Tibial nerve (tissue), 4 donors: Measurements from ENCODE around the gene TEAD2.

ENCODE experiments used
- EP300 ChIP-seq, 2 donors: sonication (generic); formaldehyde crosslinking; IDR thresholded peaks; one replicate each; pipeline ENCODE4 v1.6.1; 2017; ENCODE audit warnings: antibody characterized with exemption in 2 of 2, mild to moderate bottlenecking in 1 of 2
- POLR2A ChIP-seq, 2 donors: fragments of 450-650 bp; IDR thresholded peaks; one replicate each; pipeline ENCODE4 v1.6.1; 2017; ENCODE audit warnings: antibody characterized with exemption in 2 of 2, mild to moderate bottlenecking in 2 of 2, moderate library complexity in 2 of 2
- TF ChIP-seq, protein P1 (sequence below), 5 experiments: fragments of 200-600 bp in 3 of 5; fragments of 450-650 bp in 2 of 5; sonication (generic) in 3 of 5; IDR thresholded peaks; one replicate each; pipeline ENCODE4 v1.5.1; 2016 to 2019; ENCODE audit warnings: antibody characterized with exemption in 5 of 5, mild to moderate bottlenecking in 3 of 5, moderate library complexity in 2 of 5

DNA sequence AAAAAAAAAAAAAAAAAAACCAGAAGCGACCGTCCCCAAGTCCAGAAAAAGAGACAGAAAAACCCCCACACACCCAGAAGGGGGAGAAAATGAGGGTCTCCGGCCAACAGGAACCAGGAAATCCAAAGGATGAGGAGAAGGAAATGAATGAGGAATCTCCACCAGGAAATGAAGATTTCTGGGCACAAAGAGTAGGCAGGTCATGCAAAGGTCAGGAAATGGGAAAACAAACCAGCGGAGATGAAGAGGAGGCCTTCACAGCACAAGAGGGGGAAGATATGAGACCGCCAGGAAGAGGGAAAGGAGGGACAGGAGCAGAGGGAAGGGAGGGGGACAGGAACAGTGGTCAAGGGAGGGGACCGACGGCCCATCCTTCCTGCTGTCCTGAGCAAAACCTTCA is 5.8 kb downstream of the TEAD2 start:
- TF ChIP-seq, protein P1, sequence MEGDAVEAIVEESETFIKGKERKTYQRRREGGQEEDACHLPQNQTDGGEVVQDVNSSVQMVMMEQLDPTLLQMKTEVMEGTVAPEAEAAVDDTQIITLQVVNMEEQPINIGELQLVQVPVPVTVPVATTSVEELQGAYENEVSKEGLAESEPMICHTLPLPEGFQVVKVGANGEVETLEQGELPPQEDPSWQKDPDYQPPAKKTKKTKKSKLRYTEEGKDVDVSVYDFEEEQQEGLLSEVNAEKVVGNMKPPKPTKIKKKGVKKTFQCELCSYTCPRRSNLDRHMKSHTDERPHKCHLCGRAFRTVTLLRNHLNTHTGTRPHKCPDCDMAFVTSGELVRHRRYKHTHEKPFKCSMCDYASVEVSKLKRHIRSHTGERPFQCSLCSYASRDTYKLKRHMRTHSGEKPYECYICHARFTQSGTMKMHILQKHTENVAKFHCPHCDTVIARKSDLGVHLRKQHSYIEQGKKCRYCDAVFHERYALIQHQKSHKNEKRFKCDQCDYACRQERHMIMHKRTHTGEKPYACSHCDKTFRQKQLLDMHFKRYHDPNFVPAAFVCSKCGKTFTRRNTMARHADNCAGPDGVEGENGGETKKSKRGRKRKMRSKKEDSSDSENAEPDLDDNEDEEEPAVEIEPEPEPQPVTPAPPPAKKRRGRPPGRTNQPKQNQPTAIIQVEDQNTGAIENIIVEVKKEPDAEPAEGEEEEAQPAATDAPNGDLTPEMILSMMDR (IDR thresholded peaks at IDR 0.05): no peak
- no peak for TF ChIP-seq POLR2A (IDR thresholded peaks at IDR 0.05)
- no peak for TF ChIP-seq EP300 (IDR thresholded peaks at IDR 0.05)
